Smooth muscle cell (in vitro differentiated cells): Measurements from ENCODE around the gene NFIL3. TPM values are rescaled to one million over a fixed set of nuclear protein-coding genes. Genes with fewer than 3 reads are reported as not detected.
A peak's percentile ranks its signal among the peaks of the same experiment; 100 is the strongest.

ENCODE experiments used
- DNase-seq: peaks from one replicate; lab custom pipeline; 2025; ENCODE audit not compliant: unreplicated experiment; lab: John Stamatoyannopoulos, UW
- H2AFZ ChIP-seq: fragments of 200-600 bp; sonication (generic); 2 replicates; pipeline ENCODE4 v1.6.0; 2016; ENCODE audit warnings: antibody characterized with exemption, low read depth, mild to moderate bottlenecking
- H3F3A ChIP-seq: fragments of 200-600 bp; sonication (generic); 2 replicates; pipeline ENCODE4 v1.6.0; 2017; ENCODE audit warnings: antibody characterized with exemption, low read depth
- H3K27ac ChIP-seq: fragments of 200-600 bp; sonication (generic); 2 replicates; pipeline ENCODE4 v1.5.1; 2016; ENCODE audit warnings: low read depth, mild to moderate bottlenecking
- H3K27me3 ChIP-seq: fragments of 200-600 bp; sonication (generic); 2 replicates; pipeline ENCODE4 v1.6.1; 2016; ENCODE audit warnings: low read depth, mild to moderate bottlenecking
- H3K36me3 ChIP-seq: fragments of 200-600 bp; sonication (generic); 2 replicates; pipeline ENCODE4 v1.5.1; 2016; ENCODE audit warnings: low read depth
- H3K4me1 ChIP-seq: fragments of 200-600 bp; sonication (generic); 2 replicates; pipeline ENCODE4 v1.5.1; 2016; ENCODE audit warnings: low read depth
- H3K4me2 ChIP-seq: fragments of 200-600 bp; sonication (generic); 2 replicates; pipeline ENCODE4 v1.6.0; 2016; ENCODE audit warnings: mild to moderate bottlenecking
- H3K4me3 ChIP-seq: fragments of 200-600 bp; sonication (generic); 2 replicates; pipeline ENCODE4 v1.5.1; 2016; ENCODE audit warnings: mild to moderate bottlenecking
- H3K79me2 ChIP-seq: fragments of 200-600 bp; sonication (generic); 2 replicates; pipeline ENCODE4 v1.6.0; 2016; ENCODE audit warnings: low read depth, mild to moderate bottlenecking
- H3K9ac ChIP-seq: fragments of 200-600 bp; sonication (generic); 2 replicates; pipeline ENCODE4 v1.6.0; 2016; ENCODE audit warnings: low read depth
- H3K9me3 ChIP-seq: fragments of 200-600 bp; sonication (generic); replicated peaks from 2 replicates; pipeline ENCODE4 v1.5.1; 2016; ENCODE audit warnings: low read depth
- H4K20me1 ChIP-seq: fragments of 200-600 bp; sonication (generic); 2 replicates; pipeline ENCODE4 v1.6.0; 2016; ENCODE audit warnings: low read depth
- WGBS: methylation state at CpG from one replicate; pipeline ENCODE4 v1.1.7; 2016; ENCODE audit warnings: low lambda C conversion rate; 5-methylcytosine and 5-hydroxymethylcytosine counted together
- polyA plus RNA-seq: library from polyadenylated mRNA; unstranded; fragments of >200 nt; fragmentation: Nextera tagmentation; extraction: Ambion mirVana; gene quantifications from 2 replicates; pipeline ENCODE4 v1.2.1, GENCODE V29; 2016
- total RNA-seq: library from RNA; depleted of rRNA; stranded (reverse); fragments of >200 nt; gene quantifications from 2 replicates; pipeline ENCODE4 v1.2.3, GENCODE V29; 2014
- TF ChIP-seq, protein P1 (sequence below): fragments of 200-600 bp; sonication (generic); IDR thresholded peaks from 2 replicates; pipeline ENCODE4 v1.5.1; 2017; ENCODE audit warnings: borderline replicate concordance, mild to moderate bottlenecking, antibody characterized with exemption; ENCODE audit not compliant: insufficient read depth, poor library complexity, severe bottlenecking

NFIL3 gene
- total and polyA plus RNA-seq, 2 experiments from 2014 or later, result 36.4 to 60.7 TPM

DNA sequence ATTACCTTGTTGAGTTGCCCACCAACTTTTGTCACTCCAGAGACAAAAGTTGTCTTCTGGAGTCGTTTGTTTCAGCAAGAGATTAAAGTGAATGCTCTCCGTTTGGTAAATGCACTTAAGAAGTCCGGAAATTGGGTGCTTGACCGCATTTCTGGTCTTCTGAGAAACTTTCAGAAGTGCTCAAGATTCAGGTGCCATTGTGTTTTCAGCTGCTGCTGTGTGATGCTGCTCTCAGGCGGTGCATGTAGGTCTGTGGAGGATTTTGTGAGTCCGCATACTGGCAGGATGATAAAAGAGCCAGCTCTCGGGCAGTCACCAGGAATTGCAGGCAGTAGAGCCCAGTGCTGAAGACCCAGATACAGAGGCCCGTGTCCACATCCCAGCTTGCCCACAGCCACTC, 5.9 kb upstream of the NFIL3 start:
- no peaks in the 10 kb centered on the region for H3K9me3 ChIP-seq
- H3K4me1 ChIP-seq, result no peaks in the 10 kb centered on the region
- H3K36me3 ChIP-seq, result no peaks in the 10 kb centered on the region
- H3K4me3 ChIP-seq, result no peak overlapping the region
- H3K27me3 ChIP-seq, result no peaks in the 10 kb centered on the region
- H3K27ac ChIP-seq, result no peak overlapping the region
- no peak overlapping the region for H3K9ac ChIP-seq
- no peak for DNase-seq
- TF ChIP-seq, protein P1, sequence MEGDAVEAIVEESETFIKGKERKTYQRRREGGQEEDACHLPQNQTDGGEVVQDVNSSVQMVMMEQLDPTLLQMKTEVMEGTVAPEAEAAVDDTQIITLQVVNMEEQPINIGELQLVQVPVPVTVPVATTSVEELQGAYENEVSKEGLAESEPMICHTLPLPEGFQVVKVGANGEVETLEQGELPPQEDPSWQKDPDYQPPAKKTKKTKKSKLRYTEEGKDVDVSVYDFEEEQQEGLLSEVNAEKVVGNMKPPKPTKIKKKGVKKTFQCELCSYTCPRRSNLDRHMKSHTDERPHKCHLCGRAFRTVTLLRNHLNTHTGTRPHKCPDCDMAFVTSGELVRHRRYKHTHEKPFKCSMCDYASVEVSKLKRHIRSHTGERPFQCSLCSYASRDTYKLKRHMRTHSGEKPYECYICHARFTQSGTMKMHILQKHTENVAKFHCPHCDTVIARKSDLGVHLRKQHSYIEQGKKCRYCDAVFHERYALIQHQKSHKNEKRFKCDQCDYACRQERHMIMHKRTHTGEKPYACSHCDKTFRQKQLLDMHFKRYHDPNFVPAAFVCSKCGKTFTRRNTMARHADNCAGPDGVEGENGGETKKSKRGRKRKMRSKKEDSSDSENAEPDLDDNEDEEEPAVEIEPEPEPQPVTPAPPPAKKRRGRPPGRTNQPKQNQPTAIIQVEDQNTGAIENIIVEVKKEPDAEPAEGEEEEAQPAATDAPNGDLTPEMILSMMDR, result no peak
- H3K79me2 ChIP-seq, result no peaks in the 10 kb centered on the region
- no peaks in the 10 kb centered on the region for H4K20me1 ChIP-seq
- no peak overlapping the region for H2AFZ ChIP-seq
- H3F3A ChIP-seq, result peaks cover 9% of the 10 kb centered on the region
- WGBS, result 87% methylated on average over 8 of the region's 8 CpGs
- no peak overlapping the region for H3K4me2 ChIP-seq

DNA sequence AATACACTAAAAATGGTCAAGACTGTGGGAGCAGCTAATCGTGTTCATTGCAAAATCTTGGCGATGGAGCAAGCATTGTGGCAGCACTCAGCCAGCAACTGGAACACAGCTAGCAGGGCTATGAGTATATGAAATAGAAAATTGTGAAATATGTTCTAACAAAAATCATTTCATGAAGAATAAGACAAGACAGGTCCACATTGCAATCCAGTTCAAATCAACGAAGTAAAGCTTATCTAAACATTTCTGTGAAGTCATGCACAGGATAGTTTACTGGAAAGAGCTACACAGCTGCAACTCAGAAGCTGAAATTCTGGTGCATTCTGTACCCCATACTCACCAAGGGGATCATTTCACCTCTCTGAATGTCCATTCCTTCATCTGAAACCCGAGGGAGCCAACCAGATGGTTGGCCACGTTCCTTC, 5.3 kb upstream of the NFIL3 start:
- 76% methylated on average over 5 of the region's 5 CpGs for WGBS
- no peak overlapping the region for H3K9ac ChIP-seq
- H4K20me1 ChIP-seq, result no peaks in the 10 kb centered on the region
- H3K36me3 ChIP-seq, result no peaks in the 10 kb centered on the region
- peaks cover 9% of the 10 kb centered on the region for H3F3A ChIP-seq
- TF ChIP-seq, protein P1, result no peak
- H3K4me2 ChIP-seq, result no peak overlapping the region
- no peak for DNase-seq
- no peak overlapping the region for H2AFZ ChIP-seq
- no peaks in the 10 kb centered on the region for H3K27me3 ChIP-seq
- H3K79me2 ChIP-seq, result no peaks in the 10 kb centered on the region
- no peaks in the 10 kb centered on the region for H3K9me3 ChIP-seq
- H3K4me1 ChIP-seq, result no peaks in the 10 kb centered on the region
- no peak overlapping the region for H3K27ac ChIP-seq
- H3K4me3 ChIP-seq, result no peak overlapping the region

DNA sequence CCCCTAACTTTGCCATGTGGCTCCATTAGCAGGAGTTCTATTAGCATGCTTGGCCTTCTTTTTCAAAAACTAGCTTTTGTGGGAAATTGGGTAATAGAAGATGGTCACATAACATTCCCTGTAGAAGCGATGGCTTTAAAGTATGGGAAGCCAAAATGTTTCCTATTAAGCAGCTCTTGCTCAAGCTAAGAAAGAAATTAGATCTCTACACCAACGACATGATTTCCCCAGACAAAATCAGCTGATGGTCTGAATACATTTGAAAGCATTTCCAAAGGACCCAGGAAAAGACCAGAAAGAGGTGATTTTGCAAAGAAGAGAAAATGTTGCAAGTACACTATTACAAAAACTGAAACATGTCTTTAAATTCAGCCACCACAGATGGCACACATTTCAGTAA, 4.8 kb upstream of the NFIL3 start:
- no peaks in the 10 kb centered on the region for H3K27me3 ChIP-seq
- peaks cover 9% of the 10 kb centered on the region for H3F3A ChIP-seq
- 65% methylated on average over 2 of the region's 2 CpGs for WGBS
- no peaks in the 10 kb centered on the region for H4K20me1 ChIP-seq
- no peaks in the 10 kb centered on the region for H3K36me3 ChIP-seq
- H3K9ac ChIP-seq, result no peak overlapping the region
- peak overlapping the region; percentile 20 for H3K27ac ChIP-seq
- no peaks in the 10 kb centered on the region for H3K4me1 ChIP-seq
- H2AFZ ChIP-seq, result no peak overlapping the region
- TF ChIP-seq, protein P1, result no peak
- H3K4me3 ChIP-seq, result no peak overlapping the region
- H3K4me2 ChIP-seq, result no peak overlapping the region
- no peak for DNase-seq
- no peaks in the 10 kb centered on the region for H3K79me2 ChIP-seq
- no peaks in the 10 kb centered on the region for H3K9me3 ChIP-seq

DNA sequence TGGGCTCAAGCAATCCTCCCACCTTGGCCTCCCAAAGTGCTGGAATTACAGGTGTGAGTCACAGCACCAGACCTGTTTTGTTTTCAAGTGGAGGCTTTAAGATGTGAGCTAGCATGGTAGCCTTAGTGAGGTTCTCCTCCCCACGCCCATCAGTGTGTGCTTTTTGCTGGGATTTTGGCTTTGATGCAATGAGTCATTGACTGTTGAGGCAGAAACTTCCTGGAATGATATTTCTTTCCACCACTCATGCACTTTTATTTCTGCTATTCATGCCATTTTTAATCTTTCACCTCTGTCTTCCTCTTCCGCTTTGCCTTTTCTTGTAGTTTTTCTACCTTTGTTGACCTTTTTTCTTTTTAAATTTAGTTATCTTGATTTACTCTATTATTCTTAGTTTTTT, 4.2 kb upstream of the NFIL3 start:
- Histone ChIP-seq H3K9me3 (no peaks in the 10 kb centered on the region), H4K20me1 (peaks cover 3% of the 10 kb centered on the region), H3K9ac (no peak overlapping the region), H3K27ac (peak overlapping the region; percentile 20), H3K4me1 (no peaks in the 10 kb centered on the region), H2AFZ (no peak overlapping the region), H3F3A (peaks cover 11% of the 10 kb centered on the region), H3K27me3 (no peaks in the 10 kb centered on the region), H3K4me3 (no peak overlapping the region), H3K79me2 (peaks cover under 1% of the 10 kb centered on the region), H3K36me3 (no peaks in the 10 kb centered on the region), H3K4me2 (no peak overlapping the region)
- DNase-seq, result no peak
- TF ChIP-seq, protein P1, result no peak
- 61% methylated on average over 2 of the region's 2 CpGs for WGBS
